A549 (cell line): ENCODE results near the gene TNRC6C. TPM values are rescaled to one million over a fixed set of nuclear protein-coding genes. Genes with fewer than 3 reads are reported as not detected.
"Not testable (repeated sequence)": the region's sequence is repeated elsewhere in the genome, so short reads cannot be mapped to it uniquely, and the experiment has no call there.

Source experiments
- ATAC-seq, 2 experiments: fragments of 200-7000 bp in 1 of 2; fragments of >200 bp in 1 of 2; cut with Nextera tagmentation in 1 of 2; cut with Tn5 transposase in 1 of 2; 3 replicates each; pipeline versions ENCODE4 v1.8.0 to v1.9.1; 2018 to 2020; ENCODE audit warnings: mild to moderate bottlenecking in 1 of 2, moderate library complexity in 1 of 2
- CTCF ChIA-PET: fragments of 300-600 bp; sonication (Branson Sonifier 250); formaldehyde crosslinking; extraction: SDS; loops from one replicate; lab custom pipeline; 2021; ENCODE audit warnings: antibody characterized with exemption, inconsistent platforms; lab: Yijun Ruan, JAX
- POLR2A ChIA-PET: fragments of 350-600 bp; formaldehyde crosslinking; extraction: SDS; loops from one replicate; lab custom pipeline; 2021; ENCODE audit warnings: antibody characterized with exemption, inconsistent platforms; lab: Yijun Ruan, JAX
- DNase-seq, 2 experiments: peaks; one replicate each; pipeline versions ENCODE4 v3.0.0 to v3.0.0-alpha.2; 2011 to 2016; ENCODE audit warnings: low read depth in 1 of 2, low spot score in 1 of 2
- FAIRE-seq: peaks from 2 replicates; lab custom pipeline; 2011; peaks lifted over from hg19 to GRCh38; lab: Jason Lieb, UNC
- H3K27ac ChIP-seq, 2 experiments: fragments of >200 bp; sonication (Bioruptor Twin); formaldehyde crosslinking; 3 replicates each; pipeline ENCODE4 v1.5.1; 2016 to 2017
- H3K4me1 ChIP-seq: fragments of >200 bp; sonication (Bioruptor Twin); formaldehyde crosslinking; 3 replicates; pipeline ENCODE4 v1.6.1; 2016
- H3K4me2 ChIP-seq: fragments of >200 bp; sonication (Bioruptor Twin); formaldehyde crosslinking; 3 replicates; pipeline ENCODE4 v1.6.1; 2016
- H3K4me3 ChIP-seq: fragments of >200 bp; sonication (Bioruptor Twin); formaldehyde crosslinking; 3 replicates; pipeline ENCODE4 v1.5.1; 2016
- H3K9me3 ChIP-seq: fragments of >200 bp; sonication (Bioruptor Twin); formaldehyde crosslinking; 3 replicates; pipeline ENCODE4 v1.6.1; 2016
- CBX8 ChIP-seq: fragments of 200-600 bp; sonication (generic); IDR thresholded peaks from 2 replicates; pipeline ENCODE4 v1.6.1; 2016
- CHD2 ChIP-seq: fragments of 150-350 bp; IDR thresholded peaks from 2 replicates; pipeline ENCODE4 v1.6.1; 2014; ENCODE audit warnings: low read length; ENCODE audit not compliant: partially characterized antibody
- CHD4 ChIP-seq: fragments of 200-600 bp; sonication (generic); IDR thresholded peaks from 2 replicates; pipeline ENCODE4 v1.6.1; 2016; ENCODE audit warnings: antibody characterized with exemption, mild to moderate bottlenecking, borderline replicate concordance
- HEYL ChIP-seq: fragments of 250-450 bp; sonication (Bioruptor Pico); IDR thresholded peaks from 2 replicates; pipeline ENCODE4 v1.8.0; 2021; ENCODE audit warnings: mild to moderate bottlenecking, moderate library complexity
- JUNB ChIP-seq: fragments of >200 bp; sonication (Bioruptor Twin); formaldehyde crosslinking; IDR thresholded peaks from 2 replicates; pipeline ENCODE4 v1.6.1; 2016
- MAZ ChIP-seq: fragments of 150-350 bp; IDR thresholded peaks from 2 replicates; pipeline ENCODE4 v1.6.1; 2014; ENCODE audit warnings: antibody characterized with exemption, low read depth, low read length, borderline replicate concordance
- MYC ChIP-seq: IDR thresholded peaks from 2 replicates; pipeline ENCODE4 v1.6.1; 2012; ENCODE audit warnings: mild to moderate bottlenecking, inconsistent platforms, low read length, improper control_type of control experiment, borderline replicate concordance
- PHF8 ChIP-seq: fragments of 200-600 bp; sonication (generic); IDR thresholded peaks from 2 replicates; pipeline ENCODE4 v1.6.1; 2016; ENCODE audit warnings: low read depth, mild to moderate bottlenecking, antibody characterized with exemption, moderate library complexity, borderline replicate concordance
- POLR2AphosphoS2 ChIP-seq: conservative IDR thresholded peaks from 2 replicates; pipeline ENCODE4 v1.6.1; 2012; ENCODE audit warnings: low read length, improper control_type of control experiment, inconsistent platforms
- RAD21 ChIP-seq, 2 experiments: fragments of >200 bp in 1 of 2; sonication (Bioruptor Twin) in 1 of 2; formaldehyde crosslinking in 1 of 2; IDR thresholded peaks in 1 of 2; conservative IDR thresholded peaks in 1 of 2; 2 replicates in 1 of 2; 3 replicates in 1 of 2; pipeline ENCODE4 v1.6.1; 2012 to 2018; ENCODE audit warnings: inconsistent platforms in 1 of 2
- RARB ChIP-seq: fragments of 250-450 bp; sonication (Bioruptor Pico); IDR thresholded peaks from 2 replicates; pipeline ENCODE4 v1.8.0; 2021; ENCODE audit warnings: mild to moderate bottlenecking, moderate library complexity
- RCOR1 ChIP-seq: fragments of 150-350 bp; IDR thresholded peaks from 2 replicates; pipeline ENCODE4 v1.6.1; 2014; ENCODE audit warnings: antibody characterized with exemption, low read length, low read depth
- SMC3 ChIP-seq: fragments of >200 bp; sonication (Bioruptor Twin); formaldehyde crosslinking; IDR thresholded peaks from 3 replicates; pipeline ENCODE4 v1.6.1; 2018; ENCODE audit warnings: inconsistent platforms
- SREBF2 ChIP-seq: fragments of 450-650 bp; IDR thresholded peaks from 2 replicates; pipeline ENCODE4 v1.6.1; 2014; ENCODE audit warnings: mild to moderate bottlenecking, moderate library complexity
- TP53 ChIP-seq: fragments of 250-450 bp; sonication (Bioruptor Pico); IDR thresholded peaks from 2 replicates; pipeline ENCODE4 v1.5.0; 2021; ENCODE audit warnings: mild to moderate bottlenecking, moderate library complexity
- ZC3H11A ChIP-seq: fragments of 450-650 bp; IDR thresholded peaks from 2 replicates; pipeline ENCODE4 v1.6.1; 2014; ENCODE audit warnings: antibody characterized with exemption, mild to moderate bottlenecking
- ZNF302 ChIP-seq: fragments of 250-450 bp; sonication (Bioruptor Pico); IDR thresholded peaks from 2 replicates; pipeline ENCODE4 v1.9.0; 2021; ENCODE audit warnings: inconsistent platforms, mild to moderate bottlenecking, moderate library complexity
- WGBS: methylation state at CpG from one replicate; pipeline ENCODE4 v1.1.6; 2017; ENCODE audit errors: missing lambda C conversion rate; 5-methylcytosine and 5-hydroxymethylcytosine counted together
- polyA plus RNA-seq, 4 experiments: library from polyadenylated mRNA; depleted of rRNA in 3 of 4; stranded (reverse); fragments of >200 nt; fragmentation: RNase III in 1 of 4; extraction: RNeasy Plus Mini Kit Qiagen cat#74134 plus additional on column Dnase treatment in 1 of 4; gene quantifications; 2 replicates in 3 of 4; 3 replicates in 1 of 4; pipeline ENCODE4 v1.2.3, GENCODE V29; 2011 to 2017
- TF ChIP-seq, protein P1 (sequence below): IDR thresholded peaks from 2 replicates; pipeline ENCODE4 v1.6.1; 2012; ENCODE audit warnings: low read depth, borderline replicate concordance
- TF ChIP-seq, protein P2 (sequence below): fragments of >200 bp; sonication (Bioruptor Twin); formaldehyde crosslinking; IDR thresholded peaks from 3 replicates; pipeline ENCODE4 v1.6.1; 2016
- TF ChIP-seq, protein P3 (sequence below): IDR thresholded peaks from 2 replicates; pipeline ENCODE4 v1.6.1; 2012

Gene TNRC6C
- polyA plus RNA-seq, 2 of the 4 experiments (the other 2 are of a cell fraction): 1.3 to 1.9 TPM

DNA sequence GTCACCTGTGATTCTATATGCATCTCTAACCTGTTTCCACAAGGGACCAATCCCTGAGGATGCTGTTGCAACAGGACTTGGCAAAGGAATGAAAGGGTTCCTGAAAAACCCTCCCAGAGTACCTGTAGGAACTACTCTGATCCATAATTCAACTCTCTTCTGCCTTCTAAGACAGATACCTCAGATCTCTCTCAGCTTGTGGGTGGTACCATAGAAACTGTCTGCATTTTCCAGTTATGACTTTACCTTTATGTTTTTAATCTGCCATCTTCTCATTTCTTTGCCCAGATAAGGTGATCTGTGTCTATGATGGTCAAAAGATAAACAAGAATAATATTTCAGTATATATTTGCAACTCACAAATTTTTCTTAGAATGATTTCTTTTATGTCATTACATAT lies 105.0 kb downstream of the TNRC6C start (continued):
- TF ChIP-seq, protein P1, sequence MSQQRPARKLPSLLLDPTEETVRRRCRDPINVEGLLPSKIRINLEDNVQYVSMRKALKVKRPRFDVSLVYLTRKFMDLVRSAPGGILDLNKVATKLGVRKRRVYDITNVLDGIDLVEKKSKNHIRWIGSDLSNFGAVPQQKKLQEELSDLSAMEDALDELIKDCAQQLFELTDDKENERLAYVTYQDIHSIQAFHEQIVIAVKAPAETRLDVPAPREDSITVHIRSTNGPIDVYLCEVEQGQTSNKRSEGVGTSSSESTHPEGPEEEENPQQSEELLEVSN: no peak
- TF ChIP-seq HEYL (CRISPR knock-in tag) (no peak), RAD21 (conservative IDR thresholded peaks at IDR 0.05 in 1 of 2, IDR thresholded peaks at IDR 0.05 in 1 of 2) (no peak)
- TF ChIP-seq, protein P2, sequence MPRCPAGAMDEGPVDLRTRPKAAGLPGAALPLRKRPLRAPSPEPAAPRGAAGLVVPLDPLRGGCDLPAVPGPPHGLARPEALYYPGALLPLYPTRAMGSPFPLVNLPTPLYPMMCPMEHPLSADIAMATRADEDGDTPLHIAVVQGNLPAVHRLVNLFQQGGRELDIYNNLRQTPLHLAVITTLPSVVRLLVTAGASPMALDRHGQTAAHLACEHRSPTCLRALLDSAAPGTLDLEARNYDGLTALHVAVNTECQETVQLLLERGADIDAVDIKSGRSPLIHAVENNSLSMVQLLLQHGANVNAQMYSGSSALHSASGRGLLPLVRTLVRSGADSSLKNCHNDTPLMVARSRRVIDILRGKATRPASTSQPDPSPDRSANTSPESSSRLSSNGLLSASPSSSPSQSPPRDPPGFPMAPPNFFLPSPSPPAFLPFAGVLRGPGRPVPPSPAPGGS: no peak

DNA sequence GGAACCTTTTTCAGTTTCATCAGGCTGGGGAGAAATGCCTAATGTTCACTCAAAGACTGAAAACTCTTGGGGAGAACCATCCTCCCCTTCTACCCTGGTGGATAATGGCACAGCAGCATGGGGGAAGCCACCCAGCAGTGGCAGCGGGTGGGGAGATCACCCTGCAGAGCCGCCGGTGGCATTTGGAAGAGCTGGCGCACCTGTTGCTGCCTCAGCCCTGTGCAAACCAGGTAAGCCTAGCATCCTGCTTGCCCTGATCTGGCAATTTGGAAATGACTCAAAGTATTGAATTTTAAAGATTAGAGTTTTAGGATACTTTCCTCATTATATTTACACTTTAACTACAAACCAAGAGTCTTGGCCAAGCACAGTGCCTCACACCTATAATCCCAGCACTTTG lies 106.2 kb downstream of the TNRC6C start:
- Histone ChIP-seq H3K27ac (no peak overlapping the region), H3K4me2 (no peak overlapping the region), H3K4me1 (no peaks in the 10 kb centered on the region), H3K9me3 (no peaks in the 10 kb centered on the region), H3K4me3 (no peak overlapping the region)
- no peak for FAIRE-seq
- no peak for DNase-seq
- TF ChIP-seq ZC3H11A: no peak
- TF ChIP-seq RARB (CRISPR knock-in tag): no peak
- TF ChIP-seq MYC: no peak
- TF ChIP-seq CBX8: no peak
- no peak for TF ChIP-seq POLR2AphosphoS2
- TF ChIP-seq RCOR1: no peak
- TF ChIP-seq CHD2: no peak
- TF ChIP-seq JUNB: no peak
- TF ChIP-seq SMC3: no peak
- TF ChIP-seq ZNF302: no peak
- no peak for TF ChIP-seq SREBF2
- TF ChIP-seq, protein P3, sequence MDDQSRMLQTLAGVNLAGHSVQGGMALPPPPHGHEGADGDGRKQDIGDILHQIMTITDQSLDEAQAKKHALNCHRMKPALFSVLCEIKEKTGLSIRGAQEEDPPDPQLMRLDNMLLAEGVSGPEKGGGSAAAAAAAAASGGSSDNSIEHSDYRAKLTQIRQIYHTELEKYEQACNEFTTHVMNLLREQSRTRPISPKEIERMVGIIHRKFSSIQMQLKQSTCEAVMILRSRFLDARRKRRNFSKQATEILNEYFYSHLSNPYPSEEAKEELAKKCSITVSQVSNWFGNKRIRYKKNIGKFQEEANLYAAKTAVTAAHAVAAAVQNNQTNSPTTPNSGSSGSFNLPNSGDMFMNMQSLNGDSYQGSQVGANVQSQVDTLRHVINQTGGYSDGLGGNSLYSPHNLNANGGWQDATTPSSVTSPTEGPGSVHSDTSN: no peak
- TF ChIP-seq, protein P1: no peak
- TF ChIP-seq MAZ: no peak
- no peak for TF ChIP-seq CHD4
- no peak for TF ChIP-seq PHF8
- TF ChIP-seq TP53 (CRISPR knock-in tag): no peak
- ChIA-PET POLR2A (no interaction called here), CTCF (interaction anchor here (1.2 to 3.2 kb wide), 6 partner anchors 19 to 522 kb away, joined by 3 to 11 read pairs (median 3); no protein-coding TSS in a partner anchor)
- ATAC-seq: no peak
- WGBS: 91% methylated on average over 4 of the region's 4 CpGs

DNA sequence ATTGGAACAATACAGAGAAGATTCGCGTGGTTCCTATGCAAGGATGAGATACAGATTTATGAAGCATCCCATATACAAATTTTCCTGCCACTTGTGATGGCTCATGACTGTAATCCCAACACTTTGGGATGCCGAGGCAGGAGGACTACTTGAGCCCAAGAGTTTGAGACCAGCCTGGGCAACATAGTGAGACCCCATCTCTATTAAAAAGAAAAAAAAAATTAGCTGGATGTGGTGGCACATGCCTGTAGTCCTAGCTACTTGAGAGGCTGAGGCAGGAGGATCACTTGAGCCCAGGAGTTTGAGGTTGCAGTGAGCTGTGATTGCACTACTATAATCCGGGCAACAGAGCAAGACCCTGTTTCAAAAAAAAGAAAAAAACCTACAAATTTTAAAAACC lies 108.5 kb downstream of the TNRC6C start:
- FAIRE-seq: not testable (repeated sequence)
- 92% methylated on average over 4 of the region's 4 CpGs for whole genome bisulfite sequencing

More for the DNA sequence above, 108.5 kb downstream of the TNRC6C start:
- DNase-seq, H3K4me1 ChIP-seq, H3K4me2 ChIP-seq, POLR2A ChIA-PET, H3K27ac ChIP-seq, ATAC-seq, H3K4me3 ChIP-seq, H3K9me3 ChIP-seq: not testable (repeated sequence)
- CTCF ChIA-PET: interaction anchor here (0.9 to 2.5 kb wide), 4 partner anchors 10 to 525 kb away, joined by 3 to 10 read pairs (median 4); no protein-coding TSS in a partner anchor
